ENCODE data around the gene TTPAL. TPM values are rescaled to one million over a fixed set of nuclear protein-coding genes. Genes with fewer than 3 reads are reported as not detected.
A peak's percentile ranks its signal among the peaks of the same experiment; 100 is the strongest.

TTPAL gene
- total RNA-seq: 2.9 TPM
- long read RNA-seq, partial matches to known transcripts: 0 of 1 reads
- long read RNA-seq, other reads (novel, unspliced or antisense): 1 of 1 reads

- DNase-seq (ENCODE audit: missing footprints) (peak; percentile 96), ATAC-seq (peak; percentile 97)
- intact Hi-C loops (cut with DNase I): loop anchor here (1.0 to 10.0 kb wide), 2 partner anchors 134 to 361 kb away; no protein-coding TSS in a partner anchor
Observed at GRCh38 chr20:44475694-44476560, at the start of gene TTPAL. TSS of gene TTPAL (plus strand) at chr20:44475874. CDS start at chr20:44480000, 4,126 bp downstream.

- DNase-seq (ENCODE audit: missing footprints) (no peak), ATAC-seq (no peak)
- intact Hi-C loops (cut with DNase I): no loop called here
Observed at GRCh38 chr20:44425923-44426322, 49.8 kb upstream of the TTPAL start.

GRCh38 chr20:44426879-44427790 is 48.5 kb upstream of the TTPAL start:
- no peak for ATAC-seq
- intact Hi-C loops (cut with DNase I): no loop called here
- no peak for DNase-seq (ENCODE audit: missing footprints)

GRCh38 chr20:44427804-44428173 is 47.9 kb upstream of the TTPAL start:
- no peak for ATAC-seq
- DNase-seq (ENCODE audit: missing footprints): no peak
- intact Hi-C loops (cut with DNase I): no loop called here

- intact Hi-C loops (cut with DNase I): no loop called here
- DNase-seq (ENCODE audit: missing footprints): no peak
- no peak for ATAC-seq
Observed at GRCh38 chr20:44428174-44429016, 47.3 kb upstream of the TTPAL start.

GRCh38 chr20:44429017-44429339 is 46.7 kb upstream of the TTPAL start:
- no peak for ATAC-seq
- DNase-seq (ENCODE audit: missing footprints): no peak
- intact Hi-C loops (cut with DNase I): no loop called here

- intact Hi-C loops (cut with DNase I): no loop called here
- DNase-seq (ENCODE audit: missing footprints): no peak
Observed at GRCh38 chr20:44429419-44430269, 46.0 kb upstream of the TTPAL start.

GRCh38 chr20:44430270-44431065 is 45.2 kb upstream of the TTPAL start:
- intact Hi-C loops (cut with DNase I): no loop called here
- no peak for DNase-seq (ENCODE audit: missing footprints)
- no peak for ATAC-seq

More at GRCh38 chr20:44429419-44430269, 46.0 kb upstream of the TTPAL start:
- no peak for ATAC-seq

- intact Hi-C loops (cut with DNase I): no loop called here
- DNase-seq (ENCODE audit: missing footprints): no peak
- no peak for ATAC-seq
Observed at GRCh38 chr20:44431118-44431501, 44.6 kb upstream of the TTPAL start.

GRCh38 chr20:44431502-44432234 is 44.0 kb upstream of the TTPAL start:
- ATAC-seq: no peak
- intact Hi-C loops (cut with DNase I): no loop called here
- no peak for DNase-seq (ENCODE audit: missing footprints)

- DNase-seq (ENCODE audit: missing footprints): no peak
- ATAC-seq: no peak
- intact Hi-C loops (cut with DNase I): no loop called here
Observed at GRCh38 chr20:44432618-44433577, 42.8 kb upstream of the TTPAL start.

- intact Hi-C loops (cut with DNase I): no loop called here
- DNase-seq (ENCODE audit: missing footprints) (no peak), ATAC-seq (no peak)
Observed at GRCh38 chr20:44433751-44434538, 41.7 kb upstream of the TTPAL start.

- DNase-seq (ENCODE audit: missing footprints) (no peak), ATAC-seq (no peak)
- intact Hi-C loops (cut with DNase I): no loop called here
Observed at GRCh38 chr20:44435630-44436335, 39.9 kb upstream of the TTPAL start.

- intact Hi-C loops (cut with DNase I): no loop called here
Observed at GRCh38 chr20:44436393-44436792, 39.3 kb upstream of the TTPAL start.

More at GRCh38 chr20:44436393-44436792, 39.3 kb upstream of the TTPAL start:
- ATAC-seq (no peak), DNase-seq (ENCODE audit: missing footprints) (no peak)

Data from Right ventricle myocardium inferior (tissue), 1 donor.